K562 (cell line): ENCODE measurements around the gene GNG7. TPM values are rescaled to one million over a fixed set of nuclear protein-coding genes. Genes with fewer than 3 reads are reported as not detected.

ENCODE experiments used
- ADNP ChIP-seq: fragments of 200-800 bp; sonication (Bioruptor generic); IDR thresholded peaks from 2 replicates; pipeline ENCODE4 v1.6.1; 2016; ENCODE audit warnings: missing genetic modification characterization, missing compliant biosample characterization
- CBFA2T2 ChIP-seq: fragments of 450-650 bp; conservative IDR thresholded peaks from 2 replicates; pipeline ENCODE4 v1.6.1; 2017; ENCODE audit warnings: mild to moderate bottlenecking
- CREBBP ChIP-seq: IDR thresholded peaks from one replicate; pipeline ENCODE4 v1.6.1; 2012; ENCODE audit warnings: low read depth, mild to moderate bottlenecking, control low read depth, inconsistent platforms, low read length
- CXXC5 ChIP-seq: fragments of 250-450 bp; sonication (Bioruptor Pico); IDR thresholded peaks from 2 replicates; pipeline ENCODE4 v1.8.0; 2022; ENCODE audit warnings: inconsistent platforms, mild to moderate bottlenecking, moderate library complexity
- HMGN3 ChIP-seq: IDR thresholded peaks from 2 replicates; pipeline ENCODE4 v1.6.1; 2011; ENCODE audit warnings: borderline replicate concordance, low read depth, mild to moderate bottlenecking, mixed read lengths, low read length; ENCODE audit not compliant: insufficient read length; ENCODE audit errors: extremely low read depth
- KDM2B ChIP-seq: fragments of 250-450 bp; sonication (Bioruptor Pico); IDR thresholded peaks from 2 replicates; pipeline ENCODE4 v1.8.0; 2021; ENCODE audit warnings: mild to moderate bottlenecking, moderate library complexity
- MAZ ChIP-seq, 2 experiments: fragments of 450-650 bp in 1 of 2; sonication (generic) in 1 of 2; formaldehyde crosslinking; IDR thresholded peaks in 1 of 2; conservative IDR thresholded peaks in 1 of 2; 2 replicates each; pipeline versions ENCODE4 v1.4.0 to v1.5.0; 2020; ENCODE audit warnings: mild to moderate bottlenecking in 1 of 2, missing genetic modification reagents in 1 of 2
- MEIS2 ChIP-seq: fragments of 450-650 bp; IDR thresholded peaks from 2 replicates; pipeline ENCODE4 v1.6.1; 2014; ENCODE audit warnings: mild to moderate bottlenecking; ENCODE audit not compliant: partially characterized antibody
- PCBP1 ChIP-seq: fragments of 200-400 bp; formaldehyde crosslinking; IDR thresholded peaks from 2 replicates; pipeline ENCODE4 v1.6.1; 2018; ENCODE audit warnings: mild to moderate bottlenecking, low read depth, low read length; ENCODE audit not compliant: poor library complexity, severe bottlenecking
- PHF8 ChIP-seq: fragments of 200-600 bp; sonication (generic); IDR thresholded peaks from 2 replicates; pipeline ENCODE4 v1.6.1; 2012; ENCODE audit warnings: mixed run types, mild to moderate bottlenecking, inconsistent platforms, low read length, moderate library complexity, borderline replicate concordance
- PML ChIP-seq: IDR thresholded peaks from 2 replicates; pipeline ENCODE4 v1.6.1; 2012; ENCODE audit warnings: low read length, inconsistent platforms
- SP2 ChIP-seq: IDR thresholded peaks from 2 replicates; pipeline ENCODE4 v1.6.1; 2011; ENCODE audit warnings: mild to moderate bottlenecking, low read depth, low read length, moderate library complexity; ENCODE audit not compliant: poor library complexity, severe bottlenecking; ENCODE audit errors: extremely low read depth
- YY1 ChIP-seq, 3 experiments: IDR thresholded peaks; 2 replicates each; pipeline ENCODE4 v1.6.1; 2011; ENCODE audit warnings: low read length in 2 of 3, mild to moderate bottlenecking in 2 of 3, moderate library complexity in 2 of 3, borderline replicate concordance in 1 of 3, control low read depth in 1 of 3, low read depth in 1 of 3; ENCODE audit not compliant: insufficient read depth in 3 of 3, insufficient replicate concordance in 2 of 3, control insufficient read depth in 1 of 3, insufficient read length in 1 of 3; ENCODE audit errors: extremely low read depth in 1 of 3
- ZNF583 ChIP-seq: fragments of 250-450 bp; sonication (Bioruptor Pico); IDR thresholded peaks from 2 replicates; pipeline ENCODE4 v1.4.0; 2020
- polyA plus RNA-seq, 8 experiments: library from polyadenylated mRNA; depleted of rRNA in 4 of 8; stranded (reverse) in 5 of 8; unstranded in 3 of 8; fragments of >200 nt; fragmentation: Nextera tagmentation in 2 of 8; fragmentation: Illumina TruSeq in 1 of 8; extraction: Ambion mirVana in 2 of 8; extraction: Trizol in 1 of 8; gene quantifications; 2 replicates each; pipeline versions ENCODE4 v1.2.1 to v1.2.3, GENCODE V29; 2011 to 2014; ENCODE audit warnings: inconsistent platforms in 1 of 8, missing spikeins in 1 of 8
- total RNA-seq, 7 experiments: library from RNA; depleted of rRNA in 6 of 7; stranded (reverse); fragments of >200 nt in 6 of 7; fragmentation: Illumina TruSeq in 2 of 7; extraction: Trizol in 2 of 7; gene quantifications; 2 replicates each; pipeline versions ENCODE4 v1.2.1 to v1.2.3, GENCODE V29; 2011 to 2021; ENCODE audit warnings: low replicate concordance in 1 of 7
- TF ChIP-seq, protein P1 (sequence below): sonication (generic); formaldehyde crosslinking; IDR thresholded peaks from 2 replicates; pipeline ENCODE4 v1.8.1; 2023; ENCODE audit warnings: mild to moderate bottlenecking, missing genetic modification reagents
- TF ChIP-seq, protein P2 (sequence below), 3 experiments: fragments of 200-800 bp in 1 of 3; fragments of 250-450 bp in 1 of 3; fragments of 450-650 bp in 1 of 3; sonication (Bioruptor Pico) in 1 of 3; sonication (Bioruptor generic) in 1 of 3; formaldehyde crosslinking in 1 of 3; IDR thresholded peaks; 2 replicates each; pipeline versions ENCODE4 v1.6.1 to v1.8.0; 2016 to 2022; ENCODE audit warnings: mild to moderate bottlenecking in 2 of 3, missing genetic modification characterization in 2 of 3, missing compliant biosample characterization in 1 of 3, moderate library complexity in 1 of 3
- TF ChIP-seq, protein P3 (sequence below): fragments of 250-450 bp; sonication (Bioruptor Pico); IDR thresholded peaks from 2 replicates; pipeline ENCODE4 v1.4.0; 2020

GNG7 gene
- total and polyA plus RNA-seq, 9 of the 15 experiments (the other 6 are each of a cell fraction or from before 2014, with no cell fraction given), result 0.01 to 0.20 (median 0.06) TPM; not detected in 1

DNA sequence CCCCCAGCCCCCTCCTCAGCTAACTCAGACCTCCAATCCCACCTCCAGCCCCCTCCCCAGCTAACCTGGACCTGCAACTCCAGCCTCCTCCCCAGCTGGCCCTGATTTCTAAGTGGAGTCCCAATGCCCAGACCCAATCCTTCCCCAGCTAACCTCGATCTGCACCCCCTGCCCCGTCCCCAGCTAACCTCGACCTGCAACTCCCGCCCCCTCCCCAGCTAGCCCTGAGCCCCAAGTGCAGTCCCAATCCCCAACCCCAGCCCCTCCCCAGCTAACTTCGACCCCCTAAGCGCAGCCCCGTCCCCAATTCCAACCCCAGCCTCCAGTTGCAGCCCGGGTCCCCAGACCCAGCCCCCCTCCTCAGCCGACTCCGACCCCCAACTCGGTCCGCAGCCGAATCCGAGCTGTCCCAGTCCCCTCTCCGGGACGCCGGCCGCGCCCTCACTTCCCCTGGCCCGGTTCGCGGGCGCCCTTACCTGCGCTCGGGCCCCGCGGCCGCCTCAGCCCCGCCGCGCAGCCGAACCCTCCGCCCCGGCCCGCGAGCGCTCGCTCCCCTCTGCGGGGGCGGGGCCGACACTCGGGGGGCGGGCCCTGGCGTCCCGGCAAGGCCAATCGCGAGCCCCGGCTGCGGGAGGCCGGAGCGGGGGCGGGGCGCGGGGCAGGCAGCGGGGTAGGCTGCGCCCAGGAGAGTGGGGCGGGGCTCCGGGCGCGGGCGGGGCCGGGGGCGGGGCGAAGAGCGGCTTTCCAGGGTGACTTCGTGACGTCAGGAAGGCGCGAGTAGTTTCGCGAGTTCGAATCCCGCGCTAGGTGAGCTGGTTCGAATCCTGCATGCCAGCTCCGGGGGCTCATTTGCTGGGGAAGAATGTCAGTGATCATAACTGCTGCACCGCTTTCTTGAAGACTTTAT is at the start of gene GNG7 (continued):
- TF ChIP-seq ADNP (tag) (peak; percentile 99), CXXC5 (CRISPR knock-in tag) (peak; percentile 48), CREBBP (no peak), PHF8 (peak; percentile 62; the same call in 1 of the 2 replicates), CBFA2T2 (no peak), PCBP1 (peak; percentile 53), KDM2B (CRISPR knock-in tag) (peak; percentile 95; the same call in 1 of the 2 replicates), MEIS2 (no peak), ZNF583 (no peak), PML (no peak), HMGN3 (peak; percentile 36), YY1 (IDR thresholded peaks at IDR 0.05; ENCODE audit: borderline replicate concordance in 1 of 3, control insufficient read depth in 1 of 3, extremely low read depth in 1 of 3, insufficient read depth in 3 of 3, insufficient read length in 1 of 3, insufficient replicate concordance in 2 of 3, low read depth in 1 of 3, low read length in 2 of 3) (no peak), SP2 (peak; percentile 15), MAZ (CRISPR knock-in tag; conservative IDR thresholded peaks at IDR 0.05 in 1 of 2, IDR thresholded peaks at IDR 0.05 in 1 of 2) (peak in 1 of 2 experiments; percentile 53; a peak in 2 of 4 replicates)
- TF ChIP-seq, protein P1, sequence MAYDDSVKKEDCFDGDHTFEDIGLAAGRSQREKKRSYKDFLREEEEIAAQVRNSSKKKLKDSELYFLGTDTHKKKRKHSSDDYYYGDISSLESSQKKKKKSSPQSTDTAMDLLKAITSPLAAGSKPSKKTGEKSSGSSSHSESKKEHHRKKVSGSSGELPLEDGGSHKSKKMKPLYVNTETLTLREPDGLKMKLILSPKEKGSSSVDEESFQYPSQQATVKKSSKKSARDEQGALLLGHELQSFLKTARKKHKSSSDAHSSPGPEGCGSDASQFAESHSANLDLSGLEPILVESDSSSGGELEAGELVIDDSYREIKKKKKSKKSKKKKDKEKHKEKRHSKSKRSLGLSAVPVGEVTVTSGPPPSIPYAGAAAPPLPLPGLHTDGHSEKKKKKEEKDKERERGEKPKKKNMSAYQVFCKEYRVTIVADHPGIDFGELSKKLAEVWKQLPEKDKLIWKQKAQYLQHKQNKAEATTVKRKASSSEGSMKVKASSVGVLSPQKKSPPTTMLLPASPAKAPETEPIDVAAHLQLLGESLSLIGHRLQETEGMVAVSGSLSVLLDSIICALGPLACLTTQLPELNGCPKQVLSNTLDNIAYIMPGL (CRISPR knock-in tag), result no peak
- TF ChIP-seq, protein P2, sequence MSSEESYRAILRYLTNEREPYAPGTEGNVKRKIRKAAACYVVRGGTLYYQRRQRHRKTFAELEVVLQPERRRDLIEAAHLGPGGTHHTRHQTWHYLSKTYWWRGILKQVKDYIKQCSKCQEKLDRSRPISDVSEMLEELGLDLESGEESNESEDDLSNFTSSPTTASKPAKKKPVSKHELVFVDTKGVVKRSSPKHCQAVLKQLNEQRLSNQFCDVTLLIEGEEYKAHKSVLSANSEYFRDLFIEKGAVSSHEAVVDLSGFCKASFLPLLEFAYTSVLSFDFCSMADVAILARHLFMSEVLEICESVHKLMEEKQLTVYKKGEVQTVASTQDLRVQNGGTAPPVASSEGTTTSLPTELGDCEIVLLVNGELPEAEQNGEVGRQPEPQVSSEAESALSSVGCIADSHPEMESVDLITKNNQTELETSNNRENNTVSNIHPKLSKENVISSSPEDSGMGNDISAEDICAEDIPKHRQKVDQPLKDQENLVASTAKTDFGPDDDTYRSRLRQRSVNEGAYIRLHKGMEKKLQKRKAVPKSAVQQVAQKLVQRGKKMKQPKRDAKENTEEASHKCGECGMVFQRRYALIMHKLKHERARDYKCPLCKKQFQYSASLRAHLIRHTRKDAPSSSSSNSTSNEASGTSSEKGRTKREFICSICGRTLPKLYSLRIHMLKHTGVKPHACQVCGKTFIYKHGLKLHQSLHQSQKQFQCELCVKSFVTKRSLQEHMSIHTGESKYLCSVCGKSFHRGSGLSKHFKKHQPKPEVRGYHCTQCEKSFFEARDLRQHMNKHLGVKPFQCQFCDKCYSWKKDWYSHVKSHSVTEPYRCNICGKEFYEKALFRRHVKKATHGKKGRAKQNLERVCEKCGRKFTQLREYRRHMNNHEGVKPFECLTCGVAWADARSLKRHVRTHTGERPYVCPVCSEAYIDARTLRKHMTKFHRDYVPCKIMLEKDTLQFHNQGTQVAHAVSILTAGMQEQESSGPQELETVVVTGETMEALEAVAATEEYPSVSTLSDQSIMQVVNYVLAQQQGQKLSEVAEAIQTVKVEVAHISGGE (CRISPR knock-in tag; IDR thresholded peaks at IDR 0.05), result peak in 1 of 3 experiments; percentile 15; a peak in 1 of 6 replicates
- TF ChIP-seq, protein P3, sequence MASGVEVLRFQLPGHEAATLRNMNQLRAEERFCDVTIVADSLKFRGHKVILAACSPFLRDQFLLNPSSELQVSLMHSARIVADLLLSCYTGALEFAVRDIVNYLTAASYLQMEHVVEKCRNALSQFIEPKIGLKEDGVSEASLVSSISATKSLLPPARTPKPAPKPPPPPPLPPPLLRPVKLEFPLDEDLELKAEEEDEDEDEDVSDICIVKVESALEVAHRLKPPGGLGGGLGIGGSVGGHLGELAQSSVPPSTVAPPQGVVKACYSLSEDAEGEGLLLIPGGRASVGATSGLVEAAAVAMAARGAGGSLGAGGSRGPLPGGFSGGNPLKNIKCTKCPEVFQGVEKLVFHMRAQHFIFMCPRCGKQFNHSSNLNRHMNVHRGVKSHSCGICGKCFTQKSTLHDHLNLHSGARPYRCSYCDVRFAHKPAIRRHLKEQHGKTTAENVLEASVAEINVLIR (CRISPR knock-in tag), result peak; percentile 61; the same call in 1 of the 2 replicates
